MM.1S (cell line): ENCODE measurements around the gene FRMD6.
"Not testable (repeated sequence)": the region's sequence is repeated elsewhere in the genome, so short reads cannot be mapped to it uniquely, and the experiment has no call there.

Experiments used
- EZH2 ChIP-seq: fragments of 300-600 bp; sonication (generic); optimal IDR thresholded peaks from 2 replicates; pipeline ENCODE3; 2017; ENCODE audit warnings: low read depth, mild to moderate bottlenecking, antibody characterized with exemption, low read length, mixed read lengths
- EZH2phosphoT487 ChIP-seq: fragments of 300-600 bp; sonication (generic); IDR thresholded peaks from 2 replicates; pipeline ENCODE4 v1.6.1; 2018; ENCODE audit warnings: antibody characterized with exemption, low read length
- TF ChIP-seq, protein P1 (sequence below): fragments of 300-600 bp; sonication (generic); IDR thresholded peaks from 2 replicates; pipeline ENCODE4 v1.5.1; 2016; ENCODE audit warnings: antibody characterized with exemption, low read length, mixed read lengths

DNA sequence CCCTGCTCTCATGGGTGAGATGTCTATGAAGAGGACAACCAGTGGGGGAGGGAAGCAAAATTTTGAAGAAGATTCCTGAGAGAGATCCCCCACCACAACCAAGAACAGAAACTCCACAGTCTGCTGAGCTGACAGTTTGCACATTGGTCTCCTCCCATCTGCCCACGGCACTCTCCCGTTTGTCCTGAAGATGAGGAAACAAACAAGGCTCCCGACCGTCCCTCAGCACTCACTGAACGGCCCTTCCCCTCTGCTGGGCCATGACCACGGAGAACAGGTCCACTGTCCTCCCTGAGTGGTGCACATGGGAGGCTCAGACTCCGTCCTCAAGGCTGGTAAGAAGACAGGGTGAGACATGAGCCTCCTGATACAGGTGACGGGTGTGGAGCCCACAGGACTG is 114.9 kb downstream of the FRMD6 start:
- not testable (repeated sequence) for TF ChIP-seq EZH2, EZH2phosphoT487
- TF ChIP-seq, protein P1, sequence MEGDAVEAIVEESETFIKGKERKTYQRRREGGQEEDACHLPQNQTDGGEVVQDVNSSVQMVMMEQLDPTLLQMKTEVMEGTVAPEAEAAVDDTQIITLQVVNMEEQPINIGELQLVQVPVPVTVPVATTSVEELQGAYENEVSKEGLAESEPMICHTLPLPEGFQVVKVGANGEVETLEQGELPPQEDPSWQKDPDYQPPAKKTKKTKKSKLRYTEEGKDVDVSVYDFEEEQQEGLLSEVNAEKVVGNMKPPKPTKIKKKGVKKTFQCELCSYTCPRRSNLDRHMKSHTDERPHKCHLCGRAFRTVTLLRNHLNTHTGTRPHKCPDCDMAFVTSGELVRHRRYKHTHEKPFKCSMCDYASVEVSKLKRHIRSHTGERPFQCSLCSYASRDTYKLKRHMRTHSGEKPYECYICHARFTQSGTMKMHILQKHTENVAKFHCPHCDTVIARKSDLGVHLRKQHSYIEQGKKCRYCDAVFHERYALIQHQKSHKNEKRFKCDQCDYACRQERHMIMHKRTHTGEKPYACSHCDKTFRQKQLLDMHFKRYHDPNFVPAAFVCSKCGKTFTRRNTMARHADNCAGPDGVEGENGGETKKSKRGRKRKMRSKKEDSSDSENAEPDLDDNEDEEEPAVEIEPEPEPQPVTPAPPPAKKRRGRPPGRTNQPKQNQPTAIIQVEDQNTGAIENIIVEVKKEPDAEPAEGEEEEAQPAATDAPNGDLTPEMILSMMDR, result not testable (repeated sequence)
